ENCODE data around the gene GRM5.
"Not testable (repeated sequence)": the region's sequence is repeated elsewhere in the genome, so short reads cannot be mapped to it uniquely, and the experiment has no call there.

The GRM5 gene

DNA sequence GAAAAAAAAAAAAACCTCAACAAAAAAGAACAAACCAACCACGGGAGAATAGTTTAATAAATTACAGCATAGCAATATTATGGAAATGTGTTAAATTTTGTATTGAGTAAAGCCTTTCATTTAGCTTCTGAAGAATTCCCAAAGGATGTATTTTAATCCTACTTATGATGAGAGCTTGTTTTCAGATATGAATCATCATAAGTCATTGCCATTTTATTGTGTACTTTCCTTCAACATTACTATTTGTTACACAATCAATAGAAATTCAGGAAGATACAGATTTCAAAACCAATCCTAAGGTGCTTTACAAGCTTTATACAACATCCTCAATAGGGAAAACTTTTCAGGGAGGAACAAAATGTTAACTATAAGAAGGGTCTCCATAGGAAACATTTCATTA lies 527.7 kb downstream of the GRM5 start:
- DNase-seq (ENCODE audit: low read depth), result peak; percentile 79

DNA sequence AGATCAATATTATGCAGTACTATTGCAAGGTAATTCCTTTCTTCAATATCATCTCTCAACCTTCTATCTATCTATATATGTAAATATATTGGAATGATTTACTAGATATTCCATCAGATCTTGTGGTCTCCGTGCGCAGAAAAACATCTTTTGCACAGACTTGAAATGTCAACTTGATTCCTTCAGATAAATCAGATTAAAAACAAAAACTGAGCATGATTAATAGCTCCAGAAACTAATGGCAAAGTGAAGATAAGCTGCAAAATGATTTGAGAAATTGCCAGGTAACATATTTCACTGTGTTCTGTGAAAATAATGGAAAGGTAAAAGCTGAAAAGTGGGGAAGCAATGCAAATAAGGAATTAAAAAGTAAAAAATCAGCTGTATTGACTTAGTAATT lies 528.2 kb downstream of the GRM5 start:
- no peak for DNase-seq (ENCODE audit: low read depth)

DNA sequence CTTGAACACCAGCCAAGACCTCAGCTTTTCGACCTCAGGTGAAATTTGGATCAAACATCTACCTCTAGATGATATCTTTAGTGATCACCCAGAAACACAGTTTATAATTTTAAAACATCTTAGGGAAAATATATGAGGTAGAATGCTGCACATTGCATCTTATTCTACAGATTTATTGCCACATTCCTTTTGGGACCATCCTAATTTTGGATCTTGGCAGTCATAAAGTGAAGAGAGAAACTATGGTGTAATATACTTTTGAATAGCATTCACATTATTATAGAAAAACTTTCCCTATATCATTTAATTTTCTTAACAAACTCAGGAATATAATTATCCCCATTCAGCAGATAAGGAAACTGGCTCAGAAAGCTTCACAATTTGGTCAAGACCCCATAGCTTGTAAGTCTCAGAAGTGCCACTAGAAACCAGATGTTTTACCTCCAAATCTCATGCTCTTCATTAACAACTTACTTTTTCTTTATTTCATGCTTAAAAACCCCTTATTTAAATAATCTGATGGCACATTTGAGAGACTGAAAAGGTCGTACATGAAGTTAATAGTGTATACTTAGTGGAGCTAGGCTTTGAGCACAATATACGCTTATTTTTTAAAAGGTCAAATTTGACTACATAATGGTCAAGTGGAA lies 529.0 kb downstream of the GRM5 start:
- DNase-seq (ENCODE audit: low read depth), result no peak

DNA sequence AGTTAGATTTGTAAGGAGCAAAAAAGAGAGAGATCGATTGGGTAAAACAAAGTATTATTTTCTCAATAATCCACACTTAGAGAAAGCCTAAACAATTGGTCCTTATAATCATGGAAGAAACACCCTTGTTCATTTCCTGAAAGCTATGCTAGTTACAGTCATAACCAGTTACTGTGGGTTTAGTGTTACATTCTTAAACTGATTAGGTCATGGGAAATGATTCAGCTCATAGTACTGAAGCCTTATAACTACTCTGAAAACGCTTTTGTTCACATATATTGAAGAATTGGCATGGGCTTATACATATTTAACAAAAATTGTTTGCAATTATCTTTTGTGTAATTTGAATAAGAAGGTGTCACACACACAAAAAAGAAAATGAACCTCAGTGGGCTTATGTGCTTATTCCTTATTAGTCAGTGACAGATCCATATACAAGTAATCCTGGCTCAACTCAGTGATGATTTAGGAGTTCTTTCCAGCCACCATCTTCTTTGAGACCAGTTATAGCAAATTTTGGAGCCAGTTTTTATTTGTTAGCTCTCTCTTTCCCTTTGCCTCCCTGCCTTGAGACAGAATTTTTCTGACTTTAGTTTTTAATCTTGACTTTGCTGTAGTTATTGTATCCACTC lies 529.8 kb downstream of the GRM5 start:
- DNase-seq (ENCODE audit: low read depth), result peak; percentile 75

DNA sequence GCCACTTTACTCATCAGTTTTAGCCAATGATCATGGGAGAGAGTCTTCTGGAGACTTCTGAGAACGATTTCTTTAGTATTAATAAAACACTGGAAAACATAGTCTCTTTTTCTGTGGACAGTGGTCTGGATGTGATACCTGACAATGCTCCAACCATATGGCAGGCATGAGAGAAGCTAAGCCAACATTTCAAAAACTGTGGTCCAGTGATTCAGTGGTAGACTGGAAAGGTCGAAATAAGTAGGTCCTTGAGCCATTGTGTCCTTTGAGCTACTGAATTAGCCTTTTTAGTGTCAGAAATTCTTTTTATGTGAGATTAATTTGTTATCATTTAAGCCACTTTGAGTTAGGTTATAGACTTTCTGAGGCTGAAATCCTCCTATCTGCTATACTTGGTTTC lies 530.5 kb downstream of the GRM5 start:
- no peak for DNase-seq (ENCODE audit: low read depth)

DNA sequence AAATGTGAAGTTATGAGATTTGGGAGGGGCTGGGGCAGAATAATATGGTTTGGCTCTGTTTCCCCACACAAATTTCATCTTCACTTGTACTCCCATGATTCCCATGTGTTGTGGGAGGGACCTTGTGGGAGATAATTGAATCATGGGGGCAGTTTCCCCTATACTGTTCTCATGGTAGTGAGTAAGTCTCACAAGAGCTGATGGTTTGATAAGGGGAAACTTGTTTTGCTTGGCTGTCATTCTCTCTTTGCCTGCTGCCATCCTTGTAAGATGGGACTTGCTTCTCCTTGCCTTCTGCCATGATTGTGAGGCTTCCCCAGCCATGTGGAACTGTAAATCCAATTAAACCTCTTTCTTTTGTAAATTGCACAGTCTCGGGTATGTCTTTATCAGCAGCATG lies 531.1 kb downstream of the GRM5 start:
- DNase-seq (ENCODE audit: low read depth), result not testable (repeated sequence)

DNA sequence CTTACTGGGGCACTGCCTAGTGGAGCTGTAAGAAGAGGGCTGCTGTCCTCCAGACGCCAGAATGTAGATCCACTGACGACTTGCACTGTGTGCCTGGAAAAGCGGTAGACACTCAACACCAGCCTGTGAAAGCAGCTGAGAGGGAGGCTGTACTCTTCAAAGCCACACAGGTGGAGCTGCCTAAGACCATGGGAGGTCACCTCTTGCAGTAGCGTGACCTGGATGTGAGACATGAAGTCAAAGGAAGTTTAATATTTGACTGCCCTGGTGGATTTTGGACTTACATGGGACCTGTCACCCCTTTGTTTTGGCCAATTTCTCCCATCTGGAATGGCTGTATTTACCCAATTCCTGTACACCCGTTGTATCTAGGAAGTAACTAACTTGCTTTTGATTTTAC lies 531.6 kb downstream of the GRM5 start:
- DNase-seq (ENCODE audit: low read depth), result no peak

DNA sequence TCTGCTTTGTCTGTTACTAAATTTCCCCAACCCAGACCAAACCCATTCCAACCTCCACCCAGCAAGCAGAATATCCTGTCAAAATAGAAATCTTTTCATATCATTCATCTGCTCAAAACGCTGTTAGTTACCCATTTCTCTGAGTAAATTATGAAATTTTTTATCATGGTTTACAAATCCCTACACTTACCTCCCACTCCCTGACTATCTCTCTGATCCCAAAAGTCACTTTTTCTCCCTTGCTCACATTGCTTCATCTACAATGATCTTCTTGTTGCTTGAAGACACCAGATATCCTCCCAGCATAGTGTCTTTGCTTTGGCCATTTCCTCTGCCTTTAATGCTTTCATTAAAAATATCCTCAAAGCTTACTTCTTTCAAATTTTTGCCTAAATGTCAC lies 532.8 kb downstream of the GRM5 start:
- no peak for DNase-seq (ENCODE audit: low read depth)

DNA sequence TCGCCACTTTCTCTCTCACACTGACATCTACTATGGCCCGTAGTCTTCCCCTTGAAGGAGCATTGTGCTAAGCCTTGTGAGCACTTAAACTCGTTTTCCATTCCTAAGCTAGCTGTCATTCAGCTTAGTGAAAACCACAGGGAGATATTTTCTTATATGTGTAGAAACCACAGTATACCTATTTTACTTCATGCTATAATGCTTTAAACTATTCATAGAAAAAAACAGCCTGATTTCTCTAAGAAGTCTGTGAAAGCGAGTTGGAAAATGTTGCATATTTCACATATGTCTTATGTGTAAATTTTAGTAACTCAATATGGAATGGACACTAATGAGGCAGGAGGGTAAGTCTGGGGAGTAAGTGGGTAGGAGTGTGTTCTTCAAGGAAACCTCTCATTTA lies 534.0 kb downstream of the GRM5 start:
- no peak for DNase-seq (ENCODE audit: low read depth)

DNA sequence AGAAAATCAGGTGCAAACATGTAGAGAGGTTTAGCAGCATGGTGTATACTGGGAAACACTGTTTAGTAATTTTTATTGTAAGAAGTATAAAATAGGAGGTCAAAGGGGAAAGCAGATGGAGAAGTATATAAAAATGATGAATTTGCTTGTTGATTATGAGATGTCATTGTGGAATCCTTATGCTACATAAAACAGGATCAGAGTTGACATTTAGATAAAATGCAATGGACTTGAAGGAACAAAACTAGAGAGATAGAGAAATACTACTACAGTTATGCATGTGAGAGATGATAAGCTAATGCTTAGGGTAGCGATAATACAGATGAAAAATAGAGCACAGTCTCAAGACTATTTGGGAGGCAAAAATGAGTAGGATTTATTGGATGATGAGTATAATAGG lies 536.4 kb downstream of the GRM5 start:
- DNase-seq (ENCODE audit: low read depth), result no peak

DNA sequence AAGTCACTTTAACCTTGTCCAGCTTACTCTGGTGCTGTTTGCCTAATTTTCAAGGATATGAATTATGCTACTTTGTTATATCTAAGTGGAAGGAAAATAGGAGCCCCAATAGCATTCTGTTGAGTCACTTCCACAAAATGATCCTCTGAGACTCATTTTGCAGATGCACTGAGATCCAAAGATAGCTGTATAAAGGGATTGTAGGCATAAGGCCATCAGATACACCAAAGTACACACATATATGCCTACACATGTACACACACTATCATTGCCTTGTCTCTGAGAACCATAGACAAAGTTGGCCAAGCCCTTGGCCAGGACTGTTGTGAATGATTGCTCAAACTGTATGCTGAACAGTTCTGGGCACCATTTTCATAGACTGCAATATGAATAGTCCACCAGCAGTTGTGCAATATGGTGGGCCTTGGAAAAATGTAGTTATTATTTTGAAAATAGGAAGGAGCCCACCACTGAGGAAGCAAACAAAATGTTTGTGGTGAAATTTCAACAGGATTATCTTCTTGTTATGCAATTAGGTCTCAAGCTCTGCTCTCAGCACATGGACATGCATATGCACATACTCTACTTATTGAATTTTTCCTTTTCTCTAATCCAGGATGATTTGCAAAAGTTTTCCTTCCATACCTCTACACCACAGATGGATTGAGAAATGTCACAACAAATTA lies 542.3 kb downstream of the GRM5 start:
- DNase-seq (ENCODE audit: low read depth), result no peak

DNA sequence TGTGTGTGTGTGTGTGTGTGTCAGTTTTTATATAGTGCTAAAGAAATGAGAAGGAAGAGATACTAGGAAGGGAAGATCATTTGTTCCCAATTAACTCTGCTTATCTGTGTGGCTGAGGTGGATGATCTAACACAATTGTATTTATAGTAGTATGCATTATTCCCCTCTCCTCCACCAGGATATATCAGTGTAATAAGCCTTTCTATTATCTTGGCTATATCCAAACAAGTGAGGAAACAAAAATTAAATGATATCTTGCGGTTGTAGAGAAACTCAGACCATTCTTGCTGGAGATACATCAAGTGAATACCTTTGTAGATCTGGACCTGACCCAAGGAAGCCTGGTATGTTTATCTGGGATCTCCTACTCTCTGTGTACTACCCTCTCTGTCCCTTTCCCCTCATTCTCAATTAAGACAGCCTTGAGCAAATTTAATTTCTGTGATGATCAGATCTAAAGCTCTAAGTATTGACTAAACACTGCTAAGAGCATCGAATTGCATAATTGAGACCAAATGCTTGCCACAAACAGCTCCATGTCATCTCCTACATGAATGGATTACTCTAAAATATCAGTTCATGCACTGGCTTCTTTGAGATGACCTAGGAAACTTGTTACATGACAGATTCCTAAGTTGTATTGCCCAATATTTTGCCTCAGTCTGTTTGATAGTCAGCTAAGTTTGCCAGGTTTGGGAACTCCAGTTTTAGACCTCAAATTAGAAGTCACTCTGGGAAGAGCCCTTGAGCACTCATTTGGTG lies 543.0 kb downstream of the GRM5 start:
- DNase-seq (ENCODE audit: low read depth), result no peak

DNA sequence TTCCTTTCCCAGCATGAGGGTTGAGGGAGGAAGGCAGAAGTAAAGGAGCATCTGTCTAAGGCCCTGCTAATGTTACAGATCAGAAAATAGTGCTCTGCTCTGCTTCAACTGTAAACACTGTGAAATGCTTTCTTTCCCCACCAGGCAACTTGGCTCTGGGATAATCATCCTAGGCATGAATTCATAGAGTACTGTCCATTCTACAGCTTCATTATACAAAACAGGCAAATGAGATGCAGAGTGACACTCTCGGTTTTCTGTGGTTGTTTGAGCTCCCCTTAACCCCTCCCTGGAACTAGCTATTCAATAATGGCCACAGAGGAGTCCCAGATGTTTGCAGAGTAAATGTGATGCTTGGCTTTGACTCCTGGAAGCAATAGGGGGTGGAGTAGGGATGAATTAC lies 544.0 kb downstream of the GRM5 start:
- DNase-seq (ENCODE audit: low read depth), result no peak

DNA sequence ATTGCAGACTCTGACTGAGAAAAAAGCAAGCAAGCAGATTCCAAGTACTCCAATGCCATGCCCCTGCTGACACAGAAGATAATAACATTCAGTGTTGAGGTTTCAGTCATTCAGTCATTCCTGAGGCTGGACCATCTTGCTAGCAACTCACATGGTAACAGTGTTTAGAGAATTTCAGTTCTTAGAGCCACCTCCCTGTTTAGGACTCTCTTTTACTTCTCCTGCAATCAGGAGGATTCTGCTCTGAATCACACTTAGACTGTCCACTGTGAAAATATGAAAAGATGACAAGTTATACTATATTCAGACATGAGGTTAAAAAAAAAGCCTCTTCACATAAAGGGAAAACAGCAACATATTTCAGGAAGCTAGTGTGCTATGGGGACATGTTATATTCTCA lies 544.4 kb downstream of the GRM5 start:
- no peak for DNase-seq (ENCODE audit: low read depth)

DNA sequence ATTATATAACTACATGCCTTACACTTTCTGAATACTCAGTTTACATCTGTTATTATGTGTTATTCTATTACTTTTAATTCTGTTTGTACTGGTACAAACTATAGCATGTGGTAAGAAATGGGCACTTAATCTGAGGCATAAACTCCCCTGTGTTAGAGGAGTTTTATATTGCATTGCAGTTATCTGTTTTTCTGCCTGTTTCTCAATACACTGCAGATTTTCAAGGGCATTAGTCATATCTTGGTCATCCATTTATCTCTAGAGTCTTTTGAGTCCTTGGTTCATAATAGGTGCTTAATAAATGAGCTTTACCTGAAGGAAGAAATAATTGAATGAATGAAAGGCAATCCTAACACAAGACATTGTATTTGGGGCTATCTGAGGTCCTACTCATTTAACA lies 545.4 kb downstream of the GRM5 start:
- no peak for DNase-seq (ENCODE audit: low read depth)

DNA sequence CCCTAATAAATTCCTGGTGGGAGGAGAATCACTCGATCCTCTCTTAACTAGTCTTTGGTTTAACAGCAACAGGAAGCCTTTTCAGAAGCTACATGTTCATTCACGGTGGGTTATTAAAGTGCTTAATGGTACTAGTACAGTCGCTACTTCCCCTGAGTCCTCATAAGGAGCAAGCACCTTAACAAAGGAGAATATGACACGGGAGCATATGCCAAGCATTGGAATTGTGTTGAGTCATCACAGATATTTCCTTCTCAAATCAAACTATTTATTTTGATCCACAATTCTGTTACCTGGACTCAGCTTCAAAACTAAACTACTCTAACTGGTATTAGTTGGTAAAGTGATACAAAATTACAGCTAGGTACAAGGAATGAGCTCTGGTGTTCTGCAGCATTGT lies 550.8 kb downstream of the GRM5 start:
- no peak for DNase-seq (ENCODE audit: low read depth)

DNA sequence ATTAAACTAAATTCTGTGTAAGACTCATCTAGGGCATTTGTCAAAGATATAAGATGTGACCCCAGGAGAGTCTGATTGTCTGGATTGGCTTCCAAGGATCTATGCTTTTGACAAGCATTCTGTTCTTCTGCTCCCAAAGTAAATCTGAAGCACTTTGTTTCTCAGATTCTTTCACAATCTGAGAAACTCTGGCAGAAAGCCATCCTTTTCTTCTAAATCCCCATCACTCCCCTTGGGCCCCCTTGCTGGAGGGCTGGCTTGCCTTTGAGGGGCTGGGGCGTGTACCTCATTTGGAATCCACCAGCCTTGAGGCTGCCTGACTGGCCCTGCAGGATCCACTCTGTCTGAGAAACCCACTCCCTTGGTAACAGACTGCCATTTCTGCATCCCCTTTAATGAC lies 554.8 kb downstream of the GRM5 start:
- no peak for DNase-seq (ENCODE audit: low read depth)

DNA sequence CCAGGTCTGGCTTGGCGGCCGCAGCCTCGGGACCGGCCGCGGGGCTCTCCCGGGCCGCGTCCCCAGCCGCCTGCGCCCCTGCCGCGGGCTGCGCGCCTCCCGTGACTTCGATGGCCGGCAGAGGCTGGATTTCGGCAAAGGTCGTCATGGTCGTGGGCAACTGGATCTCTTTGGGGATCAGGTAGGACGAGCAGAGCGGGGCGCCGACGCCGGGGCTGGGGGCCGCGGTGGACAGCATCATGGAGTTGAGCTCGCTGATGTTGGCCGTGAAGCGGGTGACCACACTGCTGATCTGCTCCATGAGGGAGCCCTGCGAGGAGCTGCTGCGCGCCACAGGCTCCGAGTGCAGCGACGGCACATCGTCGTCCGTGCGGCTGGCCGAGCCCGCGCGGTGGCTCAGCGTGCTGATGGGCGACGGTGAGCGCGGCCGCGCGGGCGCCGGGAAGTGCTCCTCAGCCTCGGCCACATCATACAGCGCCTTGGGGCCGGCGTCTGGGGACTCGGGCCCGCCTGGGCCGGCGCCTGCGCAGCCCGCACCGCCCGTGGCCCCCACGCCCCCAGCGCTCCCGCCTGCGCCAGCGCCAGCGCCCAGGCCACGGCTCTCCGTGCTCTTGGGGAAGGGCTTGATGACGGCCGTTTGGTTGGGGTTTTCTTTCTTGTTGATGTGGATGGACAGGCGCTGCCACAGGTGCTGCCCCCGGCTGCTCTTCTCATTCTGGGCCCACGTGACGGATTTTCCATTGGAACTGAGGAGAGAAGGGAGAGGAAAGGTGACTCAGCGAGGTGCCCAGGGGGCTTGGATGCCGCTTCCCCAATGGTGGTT lies 556.8 kb downstream of the GRM5 start:
- DNase-seq (ENCODE audit: low read depth), result no peak

DNA sequence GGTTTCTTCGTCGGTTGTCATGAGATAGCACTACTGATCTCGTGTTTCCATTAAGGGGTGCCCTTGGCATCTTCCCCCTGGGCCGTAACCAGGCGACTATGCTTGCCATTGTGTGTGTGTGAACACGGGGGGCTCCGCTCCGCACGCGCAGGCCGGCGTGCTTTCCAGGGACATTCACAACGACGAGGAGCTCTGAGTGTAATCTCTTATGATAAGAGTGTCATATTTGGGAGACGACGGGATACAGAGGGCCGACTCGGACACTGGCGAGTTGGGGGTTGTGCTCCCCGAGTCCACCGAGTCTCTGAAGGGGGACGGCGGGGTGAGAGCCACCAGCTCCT lies 557.4 kb downstream of the GRM5 start:
- no peak for DNase-seq (ENCODE audit: low read depth)

DNA sequence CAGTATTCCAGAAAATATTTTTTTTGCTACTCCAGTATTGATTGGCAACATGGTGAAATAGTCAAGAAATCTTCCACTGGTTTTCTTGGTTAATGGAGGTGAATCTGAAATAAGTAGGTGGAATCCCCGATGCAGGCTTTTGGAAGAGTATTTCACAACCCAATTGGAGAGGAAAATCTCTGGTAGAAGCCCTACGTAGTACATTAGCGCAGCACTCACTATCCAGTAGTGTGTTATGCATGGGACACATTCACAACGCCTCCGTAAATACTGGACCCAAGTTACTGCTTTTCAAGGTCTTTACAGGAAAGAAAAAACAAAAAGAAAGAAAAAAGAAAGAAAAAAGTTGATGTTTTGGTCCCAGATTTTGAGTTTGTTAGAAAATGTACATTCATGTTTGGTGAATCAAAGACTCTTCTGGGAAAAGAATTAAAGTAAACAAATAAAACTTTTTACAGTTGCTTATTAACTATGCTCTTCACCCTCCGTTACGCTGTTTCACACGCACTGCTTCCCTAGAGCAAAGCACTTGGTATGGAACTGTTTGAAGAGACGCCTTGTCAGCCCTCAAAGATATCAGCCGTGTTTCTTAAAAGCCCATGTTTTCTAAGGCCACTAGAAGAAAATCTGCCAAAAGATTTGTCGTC lies 557.9 kb downstream of the GRM5 start:
- DNase-seq (ENCODE audit: low read depth), result no peak

DNA sequence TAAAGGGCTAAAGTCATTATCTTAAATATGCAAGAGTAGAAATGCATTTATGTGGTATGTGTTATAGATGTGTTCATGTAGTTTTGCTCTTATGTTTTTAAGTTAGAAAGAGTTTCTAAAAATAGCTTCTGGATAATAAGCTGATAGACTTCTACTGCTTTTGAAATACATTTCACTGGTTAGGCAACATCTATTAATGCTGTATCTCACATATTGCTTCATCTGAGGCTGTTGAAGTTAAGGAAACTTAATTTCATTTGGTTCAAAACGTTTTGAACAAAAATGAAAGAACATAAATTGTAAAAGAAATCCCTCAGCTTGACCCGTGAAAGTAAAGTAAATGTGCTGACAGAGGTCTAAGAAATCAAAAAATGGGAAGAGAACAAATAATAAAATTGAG lies 564.2 kb downstream of the GRM5 start:
- no peak for DNase-seq (ENCODE audit: low read depth)

DNA sequence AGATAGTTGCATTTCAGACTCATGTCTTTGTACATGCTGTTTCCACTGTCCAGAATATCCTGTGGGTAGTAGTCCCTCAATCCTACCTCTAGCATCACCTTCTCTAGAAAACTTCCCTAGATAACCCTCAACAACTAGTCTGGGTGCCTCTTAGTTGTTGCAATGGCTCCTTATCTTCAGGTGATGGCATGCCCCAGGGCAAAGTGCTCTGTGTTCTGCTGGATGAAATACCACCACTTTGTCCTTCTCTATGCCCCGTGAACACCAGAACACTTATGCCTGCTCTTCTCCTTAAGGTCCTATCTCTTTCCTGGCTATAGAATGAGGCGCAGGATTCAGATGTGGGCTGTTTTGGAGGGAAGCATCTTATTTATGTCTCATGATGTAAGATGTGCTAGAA lies 569.9 kb downstream of the GRM5 start:
- no peak for DNase-seq (ENCODE audit: low read depth)

Data from fibroblast of gingiva (primary cell).